Caki2 (cell line): ENCODE results near the gene NFYA. TPM values are rescaled to one million over a fixed set of nuclear protein-coding genes. Genes with fewer than 3 reads are reported as not detected.
A peak's percentile ranks its signal among the peaks of the same experiment; 100 is the strongest.

Experiments
- DNase-seq: peaks from one replicate; pipeline ENCODE4 v3.0.0-alpha.2; 2015; ENCODE audit warnings: low read depth
- in situ Hi-C: cut with HindIII; loops from 2 replicates; pipeline ENCODE4 v1.10.0; 2016; ENCODE audit warnings: low sequenced_read_pairs, low pct_unique_long_range_greater_than_20kb, mixed read lengths
- total RNA-seq: library from RNA; depleted of rRNA; stranded (reverse); fragments of >200 nt; shearing (Covaris generic); gene quantifications from 2 replicates; pipeline ENCODE4 v1.2.3, GENCODE V29; 2014; ENCODE audit warnings: low replicate concordance

Gene NFYA
- total RNA-seq, 1 experiment from 2014 or later: 29.6 TPM

- in situ Hi-C loops: no loop called here
- no peak for DNase-seq
Observed at GRCh38 chr6:41063884-41064285, 8.9 kb upstream of the NFYA start.

DNA sequence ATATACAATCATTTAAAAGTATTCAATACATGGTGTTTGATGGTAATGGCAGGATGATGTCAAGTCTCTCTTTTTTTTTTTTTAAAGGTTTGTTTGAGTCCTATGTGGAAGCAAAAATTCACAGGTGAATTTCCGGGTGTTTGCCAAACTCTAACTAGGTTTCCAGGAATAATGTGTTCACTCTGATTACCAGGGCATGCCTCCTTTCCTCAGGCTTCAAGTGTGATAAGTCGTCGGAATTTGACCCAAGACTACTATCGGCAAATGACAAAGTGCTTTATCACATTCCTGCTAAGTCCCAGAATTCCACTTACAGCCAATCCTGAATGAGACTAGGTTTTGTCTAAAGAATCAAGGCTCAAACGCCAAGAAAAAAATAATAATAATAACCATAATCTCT lies 7.9 kb upstream of the NFYA start:
- no peak for DNase-seq

GRCh38 chr6:41065550-41066026 lies 7.2 kb upstream of the NFYA start:
- in situ Hi-C loops: no loop called here
- DNase-seq: no peak

More for the DNA sequence above, 7.9 kb upstream of the NFYA start:
- in situ Hi-C loops: no loop called here

DNA sequence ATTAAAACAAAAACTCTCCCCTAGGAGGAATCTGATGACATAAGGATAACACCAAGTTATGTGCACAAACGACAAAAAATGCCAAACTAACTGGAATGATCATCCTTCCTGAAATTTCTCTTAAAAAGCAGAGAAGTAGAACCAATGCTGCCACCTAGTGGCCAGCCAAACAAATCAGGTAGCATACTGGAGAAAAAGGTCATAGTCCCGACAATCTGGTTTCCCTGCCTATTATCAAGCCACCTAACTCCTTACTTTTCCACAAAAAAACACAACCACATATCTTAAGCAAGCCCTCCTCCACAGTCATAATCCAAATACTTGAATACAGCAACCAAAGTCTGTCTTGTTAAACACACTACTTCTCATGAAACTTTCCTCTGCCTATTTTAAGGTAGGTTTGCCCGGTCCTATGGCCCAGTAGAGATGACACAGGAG lies 5.9 kb upstream of the NFYA start:
- in situ Hi-C loops: no loop called here
- DNase-seq: peak; percentile 62

GRCh38 chr6:41071501-41071922 lies 1.3 kb upstream of the NFYA start:
- DNase-seq: no peak
- in situ Hi-C loops: no loop called here

DNA sequence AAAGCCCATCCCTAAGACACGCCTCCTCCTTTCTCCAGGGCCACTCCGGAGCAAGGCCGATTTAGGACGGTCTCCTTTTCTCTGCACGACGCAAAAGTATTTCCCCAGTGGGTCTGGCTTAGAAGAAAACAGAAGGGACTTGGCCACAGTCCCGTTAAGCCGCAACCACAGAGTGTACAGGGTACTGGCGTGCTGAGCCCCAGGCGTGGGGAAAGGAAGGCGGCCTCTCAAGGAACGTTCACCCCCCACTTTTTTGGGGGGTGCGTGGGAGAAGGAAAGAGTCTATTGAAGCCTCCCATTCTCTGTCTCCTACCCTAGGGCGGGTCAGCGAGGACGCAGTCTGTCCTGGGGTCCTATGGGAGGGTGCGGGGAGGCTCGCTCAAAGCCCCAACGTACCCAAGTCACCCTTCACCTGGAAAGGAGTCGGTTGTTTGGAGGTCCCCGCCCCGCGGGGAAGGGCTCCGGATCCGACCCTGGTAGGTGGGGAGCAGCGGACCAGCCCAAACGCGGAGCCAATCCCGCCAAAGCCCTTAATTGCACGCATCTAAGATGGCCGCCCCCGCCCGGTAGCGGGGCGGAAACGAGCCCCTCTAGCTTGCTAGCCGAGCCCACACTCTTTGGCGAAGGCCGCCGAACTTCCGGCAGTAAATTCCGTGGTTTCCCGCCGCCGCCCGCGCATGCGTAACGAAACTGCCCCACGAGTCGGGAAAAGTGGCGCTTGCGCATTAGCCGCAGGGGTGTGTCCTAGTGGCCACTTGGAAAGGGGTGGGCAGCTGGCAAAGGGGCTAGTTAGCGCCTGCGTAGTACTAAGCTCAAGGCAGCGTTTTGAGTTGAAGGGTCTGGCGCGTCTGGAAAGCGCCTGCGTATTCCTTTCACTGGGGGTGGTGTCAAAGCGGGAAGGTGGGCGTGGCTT lies 595 bp upstream of the NFYA start, which contains the start of gene OARD1:
Gene OARD1 (minus strand): TSS at position 434 of the 913 bp plus-strand sequence. CDS start 722 bp downstream, outside the sequence.
- in situ Hi-C loops: no loop called here
- peak; percentile 100 for DNase-seq

DNA sequence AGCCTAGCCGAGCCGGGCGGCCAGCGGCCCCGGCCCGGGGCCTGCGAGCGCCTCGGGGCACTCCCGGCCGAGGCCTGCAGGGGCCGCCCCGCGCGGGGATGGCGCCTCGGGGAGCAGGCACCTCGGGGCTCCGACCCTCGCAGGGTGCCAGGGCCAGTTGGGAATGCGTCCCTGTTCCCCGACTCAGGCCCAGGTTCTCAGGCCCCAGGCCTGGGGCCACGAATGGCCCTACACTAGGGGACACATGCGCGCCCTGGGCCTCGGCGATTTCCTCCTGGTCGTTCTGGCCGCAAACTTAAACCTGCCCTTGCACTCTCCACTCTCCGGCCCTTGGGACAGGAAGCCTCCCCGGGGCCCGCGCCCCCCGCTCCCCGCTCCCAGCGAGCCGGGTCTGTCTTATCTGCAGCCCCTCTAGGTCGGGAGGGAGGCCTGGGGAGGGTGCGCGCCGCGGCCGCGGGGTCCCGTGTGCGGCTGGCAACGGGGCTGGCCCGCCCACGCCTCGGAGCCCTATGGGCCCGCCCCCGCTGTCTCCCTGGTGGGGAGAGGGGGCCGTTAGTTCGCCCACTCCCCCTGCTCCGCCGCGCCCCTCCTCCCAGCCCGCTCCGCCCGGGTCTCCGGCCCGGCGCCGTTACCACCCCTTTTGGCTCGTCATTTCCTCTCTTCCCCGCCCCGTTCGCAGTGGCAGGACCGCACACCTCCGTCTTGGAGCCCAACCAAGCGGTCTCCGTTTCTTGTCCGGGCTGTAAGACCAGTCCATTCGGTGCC lies 611 bp downstream of the NFYA start:
- in situ Hi-C loops: no loop called here
- DNase-seq: peak; percentile 85

- in situ Hi-C loops: no loop called here
- peak; percentile 28 for DNase-seq
Observed at GRCh38 chr6:41073968-41074691, 1.4 kb downstream of the NFYA start.

- in situ Hi-C loops: no loop called here
- DNase-seq: no peak
Observed at GRCh38 chr6:41074692-41075436, 2.1 kb downstream of the NFYA start.

DNA sequence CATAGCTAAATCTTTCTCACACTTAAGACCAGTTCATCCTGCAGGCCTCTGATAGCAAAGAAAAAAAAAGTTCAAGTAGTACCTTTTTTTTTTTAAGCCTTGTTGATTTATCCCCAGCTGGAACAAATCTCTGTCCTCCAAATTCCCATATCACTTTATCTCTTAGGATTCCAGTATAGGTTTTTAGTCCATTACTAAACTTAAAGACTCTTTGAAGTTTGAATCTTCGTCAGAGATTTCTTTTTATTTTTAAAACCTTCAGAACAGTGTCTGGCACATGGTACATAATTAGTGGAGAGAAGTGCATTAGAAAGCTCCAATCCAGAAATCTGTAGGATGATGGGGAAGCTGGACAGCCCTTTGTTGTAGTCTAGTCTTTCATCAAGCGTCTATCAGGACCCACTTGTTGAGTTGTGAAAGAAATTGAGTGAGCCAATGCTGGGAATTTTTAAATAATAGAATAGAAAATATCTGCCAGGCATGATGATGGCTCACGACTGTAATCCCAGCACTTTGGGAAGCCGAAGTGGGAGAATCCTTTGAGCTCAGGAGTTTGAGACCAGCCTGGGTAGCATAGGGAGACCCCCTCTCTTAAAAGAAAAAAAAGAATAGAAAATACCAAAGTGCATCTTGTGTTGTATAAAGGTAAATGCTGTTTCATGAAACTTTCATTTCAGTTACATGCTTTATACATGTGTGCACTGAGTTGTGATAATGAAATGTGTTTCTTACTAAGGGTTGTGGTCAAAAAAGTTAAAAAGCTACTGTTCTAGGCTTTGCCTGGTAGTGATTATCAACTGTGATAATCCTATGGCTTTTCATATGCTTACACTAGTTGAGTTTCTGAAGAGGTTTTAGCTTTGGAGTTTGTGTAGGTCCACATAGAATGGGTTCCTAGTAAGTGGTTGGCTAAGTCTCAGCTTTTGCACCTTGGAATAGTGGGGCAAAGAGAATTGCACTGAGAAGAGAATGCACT lies 3.2 kb downstream of the NFYA start:
- DNase-seq: no peak
- in situ Hi-C loops: no loop called here

DNA sequence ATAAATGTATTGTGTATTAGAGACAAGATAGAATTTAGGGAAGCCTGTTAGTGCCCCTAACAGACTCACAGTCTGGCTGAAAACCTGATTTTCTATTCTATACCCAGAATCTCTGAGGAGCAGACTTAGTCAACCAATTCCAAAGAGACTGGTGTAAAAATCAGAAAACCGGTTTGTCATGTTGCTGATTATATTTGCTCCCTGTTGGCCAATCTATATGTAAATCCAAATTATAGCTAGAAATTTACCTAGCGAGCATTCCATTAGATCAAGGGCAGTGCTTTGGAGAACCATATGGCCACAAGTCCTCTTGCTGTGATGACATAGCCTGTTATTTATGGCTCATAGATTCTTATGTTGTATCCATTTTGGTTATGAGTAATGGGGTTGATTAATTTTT lies 4.8 kb downstream of the NFYA start:
- in situ Hi-C loops: no loop called here
- DNase-seq: no peak

GRCh38 chr6:41078101-41078500 lies 5.3 kb downstream of the NFYA start:
- in situ Hi-C loops: no loop called here
- no peak for DNase-seq

DNA sequence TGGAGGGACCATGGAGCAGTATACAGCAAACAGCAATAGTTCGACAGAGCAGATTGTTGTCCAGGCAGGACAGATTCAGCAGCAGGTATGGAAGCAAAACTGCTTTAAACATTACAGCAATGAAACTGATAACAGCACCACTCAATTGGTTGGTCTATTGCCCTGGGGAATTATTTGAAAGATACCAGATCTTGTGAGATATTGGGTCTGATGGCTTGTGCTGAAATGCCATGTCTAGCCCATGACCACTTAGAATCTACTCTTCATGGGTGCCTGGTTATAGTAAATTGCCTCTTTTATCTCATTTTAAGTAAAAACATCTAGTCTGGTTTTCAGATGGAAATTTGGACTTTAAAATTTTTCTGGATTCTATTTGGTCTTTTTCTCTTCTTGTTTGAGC lies 6.3 kb downstream of the NFYA start:
- in situ Hi-C loops: no loop called here
- DNase-seq: no peak

DNA sequence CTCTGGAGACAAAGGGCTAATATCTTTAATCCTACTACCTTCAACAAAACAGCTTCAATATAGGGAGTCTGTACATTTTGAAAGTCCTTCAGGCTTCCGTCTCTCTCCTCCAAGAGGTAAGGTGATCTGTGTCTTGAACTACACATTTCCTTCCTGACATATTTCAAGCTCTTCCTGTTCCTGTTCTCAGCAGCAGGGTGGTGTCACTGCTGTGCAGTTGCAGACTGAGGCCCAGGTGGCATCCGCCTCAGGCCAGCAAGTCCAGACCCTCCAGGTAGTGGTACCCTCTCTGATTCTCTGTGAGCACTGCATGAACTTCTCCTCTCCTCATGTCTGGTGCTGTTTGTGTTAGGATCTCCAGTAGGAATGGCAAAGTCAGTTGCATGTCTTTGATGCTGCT lies 7.8 kb downstream of the NFYA start:
- no peak for DNase-seq
- in situ Hi-C loops: no loop called here

GRCh38 chr6:41083072-41083471 lies 10.3 kb downstream of the NFYA start:
- DNase-seq: no peak
- in situ Hi-C loops: no loop called here

DNA sequence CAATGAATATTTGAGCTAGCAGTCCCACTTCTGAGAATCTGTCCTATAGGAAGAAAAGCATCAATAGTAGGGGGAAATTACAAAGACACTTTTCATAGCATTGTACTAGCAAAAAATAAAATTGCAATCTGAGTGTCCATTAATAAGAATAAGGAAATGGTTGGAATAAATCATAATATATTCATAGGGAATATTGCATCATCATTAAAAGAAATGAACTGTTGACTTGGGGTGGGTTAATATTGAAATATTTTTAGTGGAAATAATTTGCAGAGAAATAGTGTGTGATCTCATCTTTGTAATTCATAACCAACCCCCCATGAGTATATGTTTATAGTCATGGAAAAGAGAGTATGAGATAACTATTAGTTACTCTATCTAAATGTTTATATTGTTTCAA lies 12.4 kb downstream of the NFYA start:
- no peak for DNase-seq
- in situ Hi-C loops: no loop called here

DNA sequence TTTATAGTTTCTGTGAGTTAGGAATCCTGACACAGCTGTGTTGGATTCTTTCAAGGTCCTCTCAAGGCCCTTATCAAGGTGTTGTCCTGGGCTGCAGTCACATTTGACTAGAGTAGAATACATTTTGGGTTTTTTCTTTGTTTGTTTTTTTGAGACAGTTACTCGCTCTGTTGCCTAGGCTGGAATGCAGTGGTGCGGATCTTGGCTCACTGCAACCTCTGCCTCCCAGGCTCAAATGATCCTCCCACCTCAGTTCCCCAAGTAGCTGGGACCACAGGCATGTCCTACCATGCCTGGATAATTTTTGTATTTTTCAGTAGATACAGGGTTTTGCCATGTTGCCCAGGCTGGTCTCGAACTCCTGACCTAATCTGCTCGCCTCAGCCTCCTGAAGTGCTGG lies 15.7 kb downstream of the NFYA start:
- peak; percentile 56 for DNase-seq
- in situ Hi-C loops: no loop called here
